Myometrial cell (primary cell): ENCODE data around the gene PCSK7. TPM values are rescaled to one million over a fixed set of nuclear protein-coding genes. Genes with fewer than 3 reads are reported as not detected.

Experiments used
- total RNA-seq: library from RNA; depleted of rRNA; stranded (reverse); fragments of >200 nt; gene quantifications from 2 replicates; pipeline ENCODE4 v1.2.3, GENCODE V29; 2015

Gene PCSK7, protein sequence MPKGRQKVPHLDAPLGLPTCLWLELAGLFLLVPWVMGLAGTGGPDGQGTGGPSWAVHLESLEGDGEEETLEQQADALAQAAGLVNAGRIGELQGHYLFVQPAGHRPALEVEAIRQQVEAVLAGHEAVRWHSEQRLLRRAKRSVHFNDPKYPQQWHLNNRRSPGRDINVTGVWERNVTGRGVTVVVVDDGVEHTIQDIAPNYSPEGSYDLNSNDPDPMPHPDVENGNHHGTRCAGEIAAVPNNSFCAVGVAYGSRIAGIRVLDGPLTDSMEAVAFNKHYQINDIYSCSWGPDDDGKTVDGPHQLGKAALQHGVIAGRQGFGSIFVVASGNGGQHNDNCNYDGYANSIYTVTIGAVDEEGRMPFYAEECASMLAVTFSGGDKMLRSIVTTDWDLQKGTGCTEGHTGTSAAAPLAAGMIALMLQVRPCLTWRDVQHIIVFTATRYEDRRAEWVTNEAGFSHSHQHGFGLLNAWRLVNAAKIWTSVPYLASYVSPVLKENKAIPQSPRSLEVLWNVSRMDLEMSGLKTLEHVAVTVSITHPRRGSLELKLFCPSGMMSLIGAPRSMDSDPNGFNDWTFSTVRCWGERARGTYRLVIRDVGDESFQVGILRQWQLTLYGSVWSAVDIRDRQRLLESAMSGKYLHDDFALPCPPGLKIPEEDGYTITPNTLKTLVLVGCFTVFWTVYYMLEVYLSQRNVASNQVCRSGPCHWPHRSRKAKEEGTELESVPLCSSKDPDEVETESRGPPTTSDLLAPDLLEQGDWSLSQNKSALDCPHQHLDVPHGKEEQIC
- total RNA-seq: 75.7 and 85.9 TPM in 2 replicates

DNA sequence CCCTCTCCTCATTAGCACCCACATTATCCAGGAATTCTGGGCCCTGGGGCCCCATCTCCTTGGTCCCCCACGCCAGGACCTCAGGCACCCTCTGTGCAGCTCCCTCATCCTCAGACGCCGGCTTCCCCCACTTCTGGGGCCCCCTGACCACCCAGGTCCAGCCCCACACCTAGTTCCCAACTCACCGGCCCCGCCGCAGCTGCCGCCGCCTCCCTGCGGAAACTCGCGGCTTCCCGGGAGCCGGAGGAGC lies at the start of gene PCSK7:
PCSK7 (minus strand) TSS at position 232 of the 250 bp plus-strand sequence. CDS start 2,229 bp downstream, outside the sequence.

DNA sequence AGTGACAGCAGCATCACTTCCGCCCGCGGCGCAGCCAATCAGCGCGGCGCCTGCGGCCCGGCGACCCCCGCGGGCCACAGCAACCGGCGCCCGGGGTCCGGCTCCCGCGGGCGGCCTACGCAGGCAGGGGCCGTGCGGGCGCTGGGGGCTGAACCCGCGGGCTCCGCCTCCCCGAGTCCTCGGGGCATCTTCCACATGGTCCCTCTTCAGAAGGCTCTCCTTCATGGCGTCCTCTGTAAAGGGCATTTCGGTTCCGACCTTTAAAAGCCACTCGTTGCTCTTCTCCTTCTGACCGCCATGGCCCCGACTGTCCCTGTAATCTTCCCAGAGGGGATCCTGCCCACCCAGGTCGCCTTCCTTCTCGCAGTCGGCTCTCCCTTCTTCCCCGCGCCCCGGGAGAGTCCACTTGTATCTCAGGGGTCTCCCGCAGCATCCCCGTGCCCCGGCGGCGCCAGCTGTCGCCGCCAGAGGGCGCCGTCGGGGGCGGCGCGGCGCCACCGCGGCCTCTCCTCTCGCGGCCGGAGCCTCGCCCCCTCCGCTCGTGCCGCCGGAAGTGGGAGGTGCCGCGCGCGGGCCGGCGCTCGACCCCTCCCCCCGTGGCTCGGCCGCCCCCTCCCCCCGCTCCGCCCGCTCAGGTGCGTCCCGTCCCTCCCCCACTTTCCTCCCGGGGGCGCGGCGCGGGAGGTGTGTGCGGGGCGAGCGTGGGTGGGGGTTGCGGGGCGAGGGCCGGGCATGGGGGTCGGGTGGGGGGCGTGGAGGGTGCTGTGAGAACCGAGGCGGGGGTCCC lies 412 bp upstream of the PCSK7 start, which contains the start of gene RNF214:
RNF214 (plus strand) TSS at position 580 of the 787 bp plus-strand sequence. CDS start 1,602 bp downstream, outside the sequence.

DNA sequence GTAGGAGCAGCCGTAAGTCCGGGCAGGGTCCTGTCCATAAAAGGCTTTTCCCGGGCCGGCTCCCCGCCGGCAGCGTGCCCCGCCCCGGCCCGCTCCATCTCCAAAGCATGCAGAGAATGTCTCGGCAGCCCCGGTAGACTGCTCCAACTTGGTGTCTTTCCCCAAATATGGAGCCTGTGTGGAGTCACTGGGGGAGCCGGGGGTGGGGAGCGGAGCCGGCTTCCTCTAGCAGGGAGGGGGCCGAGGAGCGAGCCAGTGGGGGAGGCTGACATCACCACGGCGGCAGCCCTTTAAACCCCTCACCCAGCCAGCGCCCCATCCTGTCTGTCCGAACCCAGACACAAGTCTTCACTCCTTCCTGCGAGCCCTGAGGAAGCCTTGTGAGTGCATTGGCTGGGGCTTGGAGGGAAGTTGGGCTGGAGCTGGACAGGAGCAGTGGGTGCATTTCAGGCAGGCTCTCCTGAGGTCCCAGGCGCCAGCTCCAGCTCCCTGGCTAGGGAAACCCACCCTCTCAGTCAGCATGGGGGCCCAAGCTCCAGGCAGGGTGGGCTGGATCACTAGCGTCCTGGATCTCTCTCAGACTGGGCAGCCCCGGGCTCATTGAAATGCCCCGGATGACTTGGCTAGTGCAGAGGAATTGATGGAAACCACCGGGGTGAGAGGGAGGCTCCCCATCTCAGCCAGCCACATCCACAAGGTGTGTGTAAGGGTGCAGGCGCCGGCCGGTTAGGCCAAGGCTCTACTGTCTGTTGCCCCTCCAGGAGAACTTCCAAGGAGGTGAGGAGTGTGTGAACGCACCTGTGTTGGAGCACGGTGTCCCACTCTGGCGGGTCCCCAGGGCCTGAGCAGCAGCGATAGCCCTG lies 32.6 kb downstream of the PCSK7 start, which contains the start of gene TAGLN:
TAGLN (plus strand) TSS at position 318 of the 863 bp plus-strand sequence. CDS start 3,644 bp downstream, outside the sequence.

GRCh38 chr11:117178210-117179034 lies 53.5 kb downstream of the PCSK7 start, which contains the start of gene SIDT2:
TSS of gene SIDT2 (plus strand) at chr11:117178743. CDS start at chr11:117179264, 521 bp downstream.

Other genes starting within 250 kb of the PCSK7 start
- 9.5 and 9.6 TPM in 2 replicates for gene SIK3, start 133.6 kb downstream of the PCSK7 start, total RNA-seq
- 72.9 and 82.2 TPM in 2 replicates for gene PAFAH1B2, start 87.8 kb downstream of the PCSK7 start, total RNA-seq
- gene SIDT2, start 53.3 kb downstream of the PCSK7 start, total RNA-seq: 19.0 and 21.9 TPM in 2 replicates
- 707 and 823 TPM in 2 replicates for gene TAGLN, start 32.7 kb downstream of the PCSK7 start, total RNA-seq
- 5.8 and 8.6 TPM in 2 replicates for gene RNF214, start 598 bp upstream of the PCSK7 start, total RNA-seq
- gene BACE1-AS, start 59.3 kb upstream of the PCSK7 start, total RNA-seq: 1.4 and 1.9 TPM in 2 replicates
- 29.2 and 36.6 TPM in 2 replicates for gene BACE1, start 84.2 kb upstream of the PCSK7 start, total RNA-seq
- gene CEP164, start 95.8 kb upstream of the PCSK7 start, total RNA-seq: 34.6 and 34.7 TPM in 2 replicates